Measurements from ENCODE around the gene TPRG1L.

The TPRG1L gene

GRCh38 chr1:3599816-3600215 is 25.0 kb upstream of the TPRG1L start:
- no peak for DNase-seq (ENCODE audit: insufficient read length, low spot score)
- FAIRE-seq = no peak
- no peak for TF ChIP-seq CTCF (IDR thresholded peaks at IDR 0.05; ENCODE audit: insufficient read depth, missing control alignments)

- DNase-seq (ENCODE audit: insufficient read length, low spot score) (no peak), FAIRE-seq (no peak)
- no peak for TF ChIP-seq CTCF (IDR thresholded peaks at IDR 0.05; ENCODE audit: insufficient read depth, missing control alignments)
Observed at GRCh38 chr1:3600354-3600753, 24.5 kb upstream of the TPRG1L start.

- no peak for TF ChIP-seq CTCF (IDR thresholded peaks at IDR 0.05; ENCODE audit: insufficient read depth, missing control alignments)
- DNase-seq (ENCODE audit: insufficient read length, low spot score) (no peak), FAIRE-seq (no peak)
Observed at GRCh38 chr1:3601743-3602142, 23.1 kb upstream of the TPRG1L start.

GRCh38 chr1:3602375-3602774 is 22.4 kb upstream of the TPRG1L start:
- TF ChIP-seq CTCF (IDR thresholded peaks at IDR 0.05; ENCODE audit: insufficient read depth, missing control alignments) = no peak
- FAIRE-seq = no peak

GRCh38 chr1:3603156-3603555 is 21.7 kb upstream of the TPRG1L start:
- TF ChIP-seq CTCF (IDR thresholded peaks at IDR 0.05; ENCODE audit: insufficient read depth, missing control alignments) = no peak
- FAIRE-seq (no peak), DNase-seq (ENCODE audit: insufficient read length, low spot score) (no peak)

More at GRCh38 chr1:3602375-3602774, 22.4 kb upstream of the TPRG1L start:
- no peak for DNase-seq (ENCODE audit: insufficient read length, low spot score)

GRCh38 chr1:3603571-3604467 is 21.0 kb upstream of the TPRG1L start:
- DNase-seq (ENCODE audit: insufficient read length, low spot score) = no peak
- no peak for TF ChIP-seq CTCF (IDR thresholded peaks at IDR 0.05; ENCODE audit: insufficient read depth, missing control alignments)
- no peak for FAIRE-seq

- no peak for TF ChIP-seq CTCF (IDR thresholded peaks at IDR 0.05; ENCODE audit: insufficient read depth, missing control alignments)
- DNase-seq (ENCODE audit: insufficient read length, low spot score) = no peak
- FAIRE-seq = no peak
Observed at GRCh38 chr1:3604468-3604974, 20.3 kb upstream of the TPRG1L start.
